GM10847 (cell line): ENCODE measurements around the gene RABAC1.

Experiments
- POLR2A ChIP-seq: IDR thresholded peaks from 2 replicates; pipeline ENCODE4 v1.6.1; 2011; ENCODE audit not compliant: insufficient read length; ENCODE audit errors: extremely low read depth

Gene RABAC1

GRCh38 chr19:41937525-41938468 is 21.3 kb downstream of the RABAC1 start:
- TF ChIP-seq POLR2A: no peak

GRCh38 chr19:41936961-41937360 is 22.2 kb downstream of the RABAC1 start:
- TF ChIP-seq POLR2A: no peak

GRCh38 chr19:41936416-41936850 is 22.7 kb downstream of the RABAC1 start:
- no peak for TF ChIP-seq POLR2A

DNA sequence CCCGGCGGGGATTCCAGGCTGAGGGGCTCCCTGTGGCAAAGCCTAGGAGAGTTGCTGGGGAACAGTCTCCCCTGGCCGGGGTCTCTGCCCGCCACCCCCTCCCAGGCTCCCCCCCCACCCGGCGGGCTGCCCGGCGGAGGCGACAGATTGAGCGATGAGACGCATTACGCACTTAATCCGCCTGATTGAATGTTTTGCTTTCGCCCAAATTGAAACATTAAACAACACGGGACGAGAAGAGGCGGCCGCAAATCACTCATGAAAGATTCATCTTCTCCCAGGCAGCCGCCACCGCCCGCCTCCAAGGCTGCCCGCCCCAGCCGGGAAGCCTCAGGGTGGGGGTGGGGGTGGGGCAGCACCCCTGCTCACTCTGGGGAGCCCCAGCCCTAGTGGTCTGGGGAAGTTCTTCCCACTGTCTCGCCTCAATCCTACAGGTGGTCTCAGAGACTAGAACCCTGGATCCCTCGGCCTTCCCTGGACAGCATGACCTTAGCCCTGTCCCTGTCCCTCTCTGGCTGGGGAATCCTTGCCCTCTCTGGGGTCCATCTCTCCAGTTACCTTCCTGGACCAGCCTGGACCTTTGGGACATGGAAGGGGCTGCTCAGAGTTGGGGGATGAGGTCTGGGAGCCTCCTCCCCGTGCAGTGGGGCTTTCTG is 23.2 kb downstream of the RABAC1 start:
- no peak for TF ChIP-seq POLR2A

- no peak for TF ChIP-seq POLR2A
Measured at GRCh38 chr19:41934849-41935374, 24.2 kb downstream of the RABAC1 start.

DNA sequence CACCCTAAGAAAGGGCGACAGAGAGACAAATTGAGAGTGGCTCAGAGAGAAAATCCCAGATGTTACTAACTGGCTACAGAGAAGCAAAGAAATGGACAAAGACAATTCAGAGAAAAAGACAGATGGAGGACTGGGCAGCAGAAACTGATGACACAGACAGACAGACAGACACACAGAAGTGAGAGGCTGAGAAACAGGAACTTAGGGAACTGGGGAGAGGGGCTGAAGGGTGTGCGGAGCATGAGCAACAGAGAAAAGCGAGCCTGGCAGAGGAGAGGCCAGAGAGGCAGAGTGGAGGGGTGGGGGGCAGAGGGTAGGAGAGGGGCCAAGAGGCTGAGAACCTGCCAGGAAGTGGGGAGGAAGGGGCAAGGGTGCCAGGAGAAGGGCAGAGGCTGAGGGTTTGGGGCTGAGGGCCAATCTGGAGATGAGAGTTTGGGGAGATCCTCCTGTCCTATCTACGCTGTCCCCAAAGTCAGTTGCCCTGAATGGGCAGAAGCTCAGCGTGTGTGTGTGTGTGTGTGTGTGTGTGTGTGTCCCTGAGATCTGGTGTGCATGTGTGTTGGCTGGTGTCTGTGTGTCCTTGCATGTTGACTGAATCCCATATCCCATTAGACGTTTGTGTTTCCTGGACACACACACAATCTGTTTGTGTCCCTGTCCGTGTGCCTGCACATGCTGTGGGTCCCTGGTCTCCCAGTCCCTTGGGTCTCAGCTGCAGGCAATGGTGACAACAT is 25.3 kb downstream of the RABAC1 start:
- no peak for TF ChIP-seq POLR2A

GRCh38 chr19:41932720-41933332 is 26.3 kb downstream of the RABAC1 start:
- TF ChIP-seq POLR2A: no peak

DNA sequence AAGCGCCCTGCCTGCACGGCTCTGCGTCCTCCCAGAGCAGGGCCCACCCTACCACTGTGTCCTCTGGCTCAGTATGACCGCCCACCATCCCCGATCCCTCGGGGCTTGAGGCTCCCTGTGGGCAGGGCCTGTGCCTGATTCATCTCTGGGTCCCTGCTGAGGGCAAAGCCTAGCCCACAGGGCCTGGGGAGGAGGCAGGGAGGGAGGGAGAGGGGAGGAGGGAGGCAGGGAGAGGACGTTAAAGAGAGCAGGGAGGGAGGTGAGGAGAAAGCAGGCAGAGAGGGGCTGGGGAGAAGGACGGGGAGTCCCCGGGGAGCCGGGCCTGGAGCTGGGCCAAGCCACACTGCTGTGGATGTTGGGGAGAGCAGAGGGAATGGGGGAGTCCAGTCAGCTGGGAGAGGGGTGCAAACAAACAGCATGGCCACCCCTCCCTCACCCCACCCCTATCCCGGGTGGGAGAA is 26.8 kb downstream of the RABAC1 start:
- no peak for TF ChIP-seq POLR2A

DNA sequence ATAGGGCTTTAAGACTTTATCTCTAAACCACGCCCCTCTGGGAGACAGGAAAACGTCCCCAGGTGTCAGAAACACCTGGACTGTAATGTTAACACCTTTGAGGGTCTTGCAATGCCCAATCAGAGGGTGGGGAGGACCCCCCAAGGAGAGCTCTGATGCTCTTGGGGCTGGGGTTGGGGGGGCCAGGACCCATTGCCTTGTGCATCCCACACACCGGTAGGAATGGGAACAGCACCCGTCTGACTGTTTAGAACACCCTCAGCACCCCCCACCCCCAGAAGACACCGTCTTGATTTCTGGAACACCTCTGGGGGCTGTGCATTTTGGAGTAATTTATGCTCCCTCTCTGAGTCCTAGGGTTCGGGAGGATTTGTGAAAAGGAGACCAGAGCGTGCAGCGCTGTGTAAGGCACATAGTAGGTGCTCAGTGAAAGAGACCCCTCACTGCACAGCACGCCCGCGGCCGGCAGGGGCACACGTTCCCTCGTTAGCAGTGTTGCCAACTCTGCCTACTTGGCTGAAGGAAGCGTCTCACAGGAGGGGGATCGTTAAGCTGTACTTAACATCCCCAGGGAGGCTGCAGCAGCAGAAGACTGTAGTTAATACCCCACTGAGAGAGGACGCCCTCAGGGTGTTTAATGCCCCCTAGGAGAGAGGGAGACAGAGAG is 28.1 kb downstream of the RABAC1 start:
- TF ChIP-seq POLR2A: no peak

- TF ChIP-seq POLR2A: no peak
Measured at GRCh38 chr19:41930322-41930722, 28.8 kb downstream of the RABAC1 start.

- TF ChIP-seq POLR2A: no peak
Measured at GRCh38 chr19:41929536-41930071, 29.5 kb downstream of the RABAC1 start.

GRCh38 chr19:41928754-41929535 is 30.2 kb downstream of the RABAC1 start:
- no peak for TF ChIP-seq POLR2A

DNA sequence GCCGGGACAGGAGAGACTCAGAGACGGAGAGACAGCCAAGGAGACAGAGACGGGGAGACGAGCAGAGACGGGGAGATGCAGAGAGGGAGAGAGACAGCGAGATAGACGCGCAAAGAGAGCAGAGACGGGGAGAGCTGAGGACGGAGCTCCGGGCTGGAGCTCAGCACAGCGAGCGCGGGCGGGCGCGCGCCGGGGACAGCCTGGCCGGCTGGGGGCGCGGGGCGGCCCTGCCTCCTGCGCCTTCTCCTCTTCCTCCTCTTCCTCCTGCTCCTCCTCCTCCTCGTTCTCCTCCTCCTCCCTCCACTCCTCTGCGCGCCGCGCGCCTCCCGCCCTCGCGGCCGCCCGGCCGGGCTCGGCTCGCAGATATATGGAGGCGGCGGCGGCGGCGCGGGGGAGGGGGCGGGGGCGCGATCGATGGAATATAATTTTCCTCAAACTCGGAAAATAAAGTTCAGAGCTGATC is 30.9 kb downstream of the RABAC1 start, which contains the start of gene ERFL:
Gene ERFL, minus strand, starts transcription at position 229 of the 463 bp plus-strand sequence. CDS start 15,530 bp downstream, outside the sequence.
- no peak for TF ChIP-seq POLR2A
